Adrenal gland (tissue), 12 donors: Measurements from ENCODE around the gene CAMK1D. TPM values are rescaled to one million over a fixed set of nuclear protein-coding genes. Genes with fewer than 3 reads are reported as not detected.

Experiments used
- DNase-seq, 7 donors: peaks; one replicate each; pipeline ENCODE4 v3.0.0-alpha.2; 2019 to 2020
- H3K27ac ChIP-seq, 5 donors: fragments of 200-600 bp; sonication (generic) in 4 of 5; 1 replicate in 3 of 5; 2 replicates in 2 of 5; pipeline versions ENCODE4 v1.5.1 to v1.8.0; 2016 to 2020; ENCODE audit warnings: mild to moderate bottlenecking in 1 of 5
- H3K27me3 ChIP-seq: fragments of 200-600 bp; 2 replicates; pipeline ENCODE4 v1.8.0; 2021
- H3K36me3 ChIP-seq, 2 donors: fragments of 200-600 bp; replicated peaks in 1 of 2; 1 replicate in 1 of 2; 2 replicates in 1 of 2; pipeline versions ENCODE4 v1.5.1 to v1.8.0; 2018 to 2022
- H3K4me1 ChIP-seq, 2 donors: fragments of 200-600 bp; replicated peaks in 1 of 2; 1 replicate in 1 of 2; 2 replicates in 1 of 2; pipeline versions ENCODE4 v1.5.1 to v1.8.0; 2018 to 2021
- H3K4me3 ChIP-seq, 4 donors: fragments of 200-600 bp; sonication (generic) in 3 of 4; one replicate each; pipeline ENCODE4 v1.5.1; 2016 to 2018
- H3K9me3 ChIP-seq, 3 donors: fragments of 200-600 bp; sonication (generic) in 1 of 3; replicated peaks in 1 of 3; 1 replicate in 2 of 3; 2 replicates in 1 of 3; pipeline versions ENCODE4 v1.5.1 to v1.8.0; 2016 to 2021
- POLR2A ChIP-seq, 2 donors: fragments of 450-650 bp; IDR thresholded peaks; one replicate each; pipeline ENCODE4 v1.6.1; 2017; ENCODE audit warnings: antibody characterized with exemption in 2 of 2, mild to moderate bottlenecking in 2 of 2, moderate library complexity in 1 of 2
- WGBS, 4 donors: extraction: QIAGEN DNeasy Blood & Tissue Kit in 2 of 4; methylation state at CpG; one replicate each; pipeline versions ENCODE4 v1.1.5 to v1.1.7; 2013 to 2017; 5-methylcytosine and 5-hydroxymethylcytosine counted together
- intact Hi-C, 2 donors: fragments of 100-400 bp; cut with DNase I; formaldehyde crosslinking; loops; one replicate each; pipeline versions ENCODE4 v1.14.1 to v1.15.0; 2022 to 2023
- polyA plus RNA-seq, 3 donors: library from polyadenylated mRNA; stranded (reverse); fragments of 200-250 nt in 2 of 3; fragments of 350-450 nt in 1 of 3; fragmentation: Illumina TruSeq in 1 of 3; extraction: RNeasy Lipid Tissue Mini Kit (QIAGEN cat#74804) in 1 of 3; gene quantifications; one replicate each; pipeline ENCODE4 v1.2.3, GENCODE V29; 2013 to 2014
- total RNA-seq, 9 donors: library from RNA; depleted of rRNA in 4 of 9; stranded (reverse); fragments of >200 nt in 4 of 9; fragments of 120-200 nt in 1 of 9; fragmentation: NEBNext Ultra II Directional in 1 of 9; extraction: Animal tissue kit (Norgen Biotek cat#: 25700) in 1 of 9; gene quantifications; one replicate each; pipeline versions ENCODE4 v1.1.0 to v1.2.4, GENCODE V29; 2013 to 2023
- TF ChIP-seq, protein P1 (sequence below), 6 experiments: fragments of 450-650 bp in 4 of 6; fragments of 200-600 bp in 2 of 6; sonication (generic) in 1 of 6; IDR thresholded peaks; 1 replicate in 5 of 6; 2 replicates in 1 of 6; pipeline versions ENCODE4 v1.5.1 to v1.8.0; 2016 to 2021; ENCODE audit warnings: antibody characterized with exemption in 6 of 6, mild to moderate bottlenecking in 2 of 6, moderate library complexity in 1 of 6
- donor health status: healthy with polysubstance abuse.
- donor health status: Bipolar disorder and iron deficiency.
- donor health status: DM: yes; HTN: yes; CAD: no.
- donor health status: DM: no; HTN: no; CAD: no.
- donor health status: DM: no; HTN: no; CAD: no.
- donor health status: DM: yes; HTN: yes; CAD: no.

CAMK1D gene
- total and polyA plus RNA-seq, 12 donors, result 2.3 to 9.4 (median 6.5) TPM

DNA sequence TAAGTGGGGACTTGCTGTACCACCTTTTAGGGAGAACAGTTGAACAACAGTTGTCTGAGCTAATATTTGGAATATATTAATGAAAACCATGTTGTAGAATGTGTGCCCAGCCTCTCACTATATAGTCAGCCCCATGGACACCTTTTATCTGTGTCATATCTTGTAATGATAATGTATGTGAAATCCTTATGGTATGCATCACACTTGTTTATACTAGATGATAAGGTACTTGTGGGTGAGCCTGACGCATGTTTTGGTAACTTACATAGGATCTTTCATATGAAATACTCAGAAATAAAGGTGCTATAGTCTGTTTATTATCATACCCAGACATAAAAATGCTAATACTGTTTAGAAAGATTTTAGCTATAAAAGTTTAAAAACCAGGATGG lies 32.8 kb downstream of the CAMK1D start:
- H3K4me3 ChIP-seq, result no peak overlapping the region
- no peaks in the 10 kb centered on the region for H3K36me3 ChIP-seq
- no peak overlapping the region for H3K27ac ChIP-seq
- no peaks in the 10 kb centered on the region for H3K9me3 ChIP-seq
- TF ChIP-seq, protein P1, sequence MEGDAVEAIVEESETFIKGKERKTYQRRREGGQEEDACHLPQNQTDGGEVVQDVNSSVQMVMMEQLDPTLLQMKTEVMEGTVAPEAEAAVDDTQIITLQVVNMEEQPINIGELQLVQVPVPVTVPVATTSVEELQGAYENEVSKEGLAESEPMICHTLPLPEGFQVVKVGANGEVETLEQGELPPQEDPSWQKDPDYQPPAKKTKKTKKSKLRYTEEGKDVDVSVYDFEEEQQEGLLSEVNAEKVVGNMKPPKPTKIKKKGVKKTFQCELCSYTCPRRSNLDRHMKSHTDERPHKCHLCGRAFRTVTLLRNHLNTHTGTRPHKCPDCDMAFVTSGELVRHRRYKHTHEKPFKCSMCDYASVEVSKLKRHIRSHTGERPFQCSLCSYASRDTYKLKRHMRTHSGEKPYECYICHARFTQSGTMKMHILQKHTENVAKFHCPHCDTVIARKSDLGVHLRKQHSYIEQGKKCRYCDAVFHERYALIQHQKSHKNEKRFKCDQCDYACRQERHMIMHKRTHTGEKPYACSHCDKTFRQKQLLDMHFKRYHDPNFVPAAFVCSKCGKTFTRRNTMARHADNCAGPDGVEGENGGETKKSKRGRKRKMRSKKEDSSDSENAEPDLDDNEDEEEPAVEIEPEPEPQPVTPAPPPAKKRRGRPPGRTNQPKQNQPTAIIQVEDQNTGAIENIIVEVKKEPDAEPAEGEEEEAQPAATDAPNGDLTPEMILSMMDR (IDR thresholded peaks at IDR 0.05), result no peak
- TF ChIP-seq POLR2A (IDR thresholded peaks at IDR 0.05), result no peak
- DNase-seq, result no peak
- no peaks in the 10 kb centered on the region for H3K27me3 ChIP-seq
- peaks cover 0 to 10% of the 10 kb centered on the region in 2 donors for H3K4me1 ChIP-seq
- intact Hi-C loops, result no loop called here
- 90 to 100% (median 97%) methylated on average over 1 of the region's 1 CpG for WGBS, 4 donors

DNA sequence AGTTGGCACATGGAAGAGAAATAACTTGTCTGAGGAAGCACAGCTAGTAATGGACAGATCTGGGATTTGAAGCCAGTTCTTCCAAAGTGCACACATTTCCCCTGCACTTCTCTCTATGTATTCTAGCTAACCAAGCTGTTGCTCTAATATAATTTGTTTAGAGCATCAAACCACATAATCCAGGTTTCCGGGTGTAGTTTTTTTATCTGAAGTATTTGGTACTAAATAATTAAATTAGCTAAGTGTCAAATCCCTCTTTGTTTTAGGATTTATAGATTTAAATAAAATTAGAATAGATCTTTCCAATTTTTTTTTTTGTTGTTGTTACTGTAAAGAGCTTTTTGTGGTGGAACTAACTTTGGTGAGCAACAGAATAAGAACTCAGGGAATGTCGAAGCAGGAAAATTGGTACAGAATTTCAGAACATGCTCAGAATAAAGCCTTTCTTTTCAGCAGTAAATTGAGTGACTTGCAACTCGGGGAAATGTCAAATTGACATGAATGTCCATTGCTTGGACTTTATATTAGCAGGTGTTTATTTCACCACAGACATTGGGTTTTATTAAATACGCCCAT lies 33.7 kb downstream of the CAMK1D start:
- no peak overlapping the region for H3K27ac ChIP-seq
- TF ChIP-seq, protein P1 (IDR thresholded peaks at IDR 0.05), result no peak
- TF ChIP-seq POLR2A (IDR thresholded peaks at IDR 0.05), result no peak

DNA sequence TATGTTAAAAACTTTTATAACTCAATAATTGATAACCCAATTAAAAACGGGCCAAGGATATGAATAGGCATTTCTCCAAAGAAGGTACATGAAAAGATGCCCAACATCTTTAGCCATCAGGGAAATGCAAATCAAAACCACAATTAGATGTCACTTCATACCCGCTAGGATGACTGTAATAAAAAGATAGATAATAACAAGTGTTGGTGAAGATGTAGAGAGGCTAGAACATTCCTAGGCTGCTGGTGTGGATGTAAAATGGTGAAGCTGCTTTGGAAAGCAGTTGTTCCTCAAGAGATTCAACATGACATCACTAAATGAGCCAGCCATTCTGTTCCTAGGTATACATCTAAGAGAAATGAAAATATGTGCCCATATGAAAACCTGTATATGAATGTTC lies 35.6 kb downstream of the CAMK1D start:
- intact Hi-C loops, result no loop called here
- Histone ChIP-seq H3K36me3 (no peaks in the 10 kb centered on the region), H3K27ac (no peak overlapping the region), H3K9me3 (no peaks in the 10 kb centered on the region), H3K27me3 (no peaks in the 10 kb centered on the region), H3K4me1 (peaks cover 0 to 4% of the 10 kb centered on the region in 2 donors), H3K4me3 (no peak overlapping the region)
- no peak for DNase-seq
- TF ChIP-seq, protein P1 (IDR thresholded peaks at IDR 0.05), result no peak
- TF ChIP-seq POLR2A (IDR thresholded peaks at IDR 0.05), result no peak
- 86 to 95% (median 92%) methylated on average over 2 of the region's 2 CpGs for WGBS, 4 donors

More for the DNA sequence above, 33.7 kb downstream of the CAMK1D start:
- DNase-seq, result no peak
- no peak overlapping the region for H3K4me3 ChIP-seq
- H3K36me3 ChIP-seq, result no peaks in the 10 kb centered on the region
- peaks cover 0 to under 1% of the 10 kb centered on the region in 2 donors for H3K4me1 ChIP-seq
- intact Hi-C loops, result no loop called here
- WGBS, 4 donors, result 80 to 90% (median 82%) methylated on average over 4 of the region's 4 CpGs
- no peaks in the 10 kb centered on the region for H3K9me3 ChIP-seq
- H3K27me3 ChIP-seq, result no peaks in the 10 kb centered on the region

DNA sequence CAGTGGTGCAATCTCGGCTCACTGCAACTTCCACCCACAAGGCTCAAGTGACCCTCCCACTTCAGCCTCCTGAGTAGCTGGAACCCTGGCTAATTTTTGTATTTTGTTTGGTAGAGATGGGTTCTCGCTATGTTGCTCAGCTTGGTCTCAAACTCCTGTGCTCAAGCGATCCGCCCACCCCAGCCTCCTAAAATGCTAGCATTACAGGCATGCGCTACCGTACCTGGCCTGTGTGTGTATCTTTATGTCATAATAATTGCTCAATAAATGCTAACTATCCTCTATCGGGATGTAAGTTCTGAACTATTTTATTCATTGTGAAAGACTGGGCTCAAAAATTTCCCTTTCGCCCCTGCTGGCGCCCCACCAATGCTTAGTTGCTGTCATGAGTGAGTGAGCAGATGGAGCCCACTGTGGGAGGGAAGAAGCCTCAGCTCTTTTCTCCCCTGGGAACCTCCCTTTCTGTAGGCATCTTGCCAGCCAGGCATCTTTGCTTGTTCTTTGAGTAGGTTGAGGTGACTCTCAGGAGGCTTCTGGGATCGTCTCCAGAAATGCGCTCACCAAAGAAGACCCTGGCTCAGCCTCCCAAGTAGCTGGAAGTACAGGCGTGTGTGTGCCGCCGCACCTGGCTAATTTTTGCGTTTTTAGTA lies 38.3 kb downstream of the CAMK1D start:
- no peak for TF ChIP-seq POLR2A (IDR thresholded peaks at IDR 0.05)
- TF ChIP-seq, protein P1 (IDR thresholded peaks at IDR 0.05), result no peak

More for the DNA sequence above, 38.3 kb downstream of the CAMK1D start:
- no peak overlapping the region for H3K4me3 ChIP-seq
- peaks cover 0 to 5% of the 10 kb centered on the region in 2 donors for H3K4me1 ChIP-seq
- 93 to 97% (median 93%) methylated on average over 9 to 15 of the region's 15 CpGs for WGBS, 4 donors
- no peak overlapping the region for H3K27ac ChIP-seq
- H3K27me3 ChIP-seq, result no peaks in the 10 kb centered on the region
- no peaks in the 10 kb centered on the region for H3K36me3 ChIP-seq
- H3K9me3 ChIP-seq, result no peaks in the 10 kb centered on the region
- intact Hi-C loops, result no loop called here
- peak in 1 of 7 donors; percentile 35 for DNase-seq
